GM19467 (cell line): ENCODE data around the gene CCDC171.
"Not testable (repeated sequence)": the region's sequence is repeated elsewhere in the genome, so short reads cannot be mapped to it uniquely, and the experiment has no call there.

Source experiments
- ATAC-seq: cut with Tn5 transposase; IDR thresholded peaks from one replicate; pipeline ENCODE4 v1.9.1; 2021; ENCODE audit warnings: mild to moderate bottlenecking, moderate library complexity; ENCODE audit not compliant: unreplicated experiment

CCDC171 gene

DNA sequence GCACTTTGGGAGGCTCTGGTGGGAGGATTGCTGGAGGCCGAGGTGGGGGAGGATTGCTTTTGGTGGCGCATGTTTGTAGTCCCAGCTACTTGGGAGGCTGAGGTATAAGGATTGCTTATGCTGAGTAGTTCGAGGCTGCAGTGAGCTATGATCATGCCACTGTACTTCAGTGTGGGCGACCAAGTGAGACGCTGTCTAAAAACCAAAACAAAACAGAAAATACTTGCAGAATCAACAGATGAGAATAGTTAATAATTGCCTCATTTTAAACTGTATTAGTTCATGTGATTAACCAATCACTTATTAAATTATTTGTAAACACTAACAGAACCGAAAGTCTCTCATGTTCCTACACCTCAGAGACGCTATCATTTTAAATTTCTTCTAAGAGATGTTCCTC, 118.1 kb downstream of the CCDC171 start:
- ATAC-seq = peak; percentile 90

DNA sequence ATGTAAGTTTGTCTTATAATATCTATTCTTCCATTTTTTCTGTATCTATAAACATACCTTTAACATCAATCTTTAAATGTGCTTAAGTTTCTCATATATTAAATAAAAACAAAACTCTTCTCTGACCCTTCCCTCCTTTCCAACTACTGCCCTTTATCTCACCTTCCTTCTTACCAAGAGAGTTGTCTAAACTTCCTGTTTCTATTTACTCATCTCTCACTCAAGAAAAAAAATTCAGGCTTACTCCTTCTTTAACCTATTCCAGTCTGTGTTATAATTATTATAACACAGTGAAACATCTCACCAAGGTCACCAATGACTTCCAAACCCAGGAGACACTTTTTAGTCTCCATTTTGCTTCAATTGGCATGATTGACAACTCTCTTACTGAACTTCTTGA, 140.9 kb downstream of the CCDC171 start:
- ATAC-seq = no peak

DNA sequence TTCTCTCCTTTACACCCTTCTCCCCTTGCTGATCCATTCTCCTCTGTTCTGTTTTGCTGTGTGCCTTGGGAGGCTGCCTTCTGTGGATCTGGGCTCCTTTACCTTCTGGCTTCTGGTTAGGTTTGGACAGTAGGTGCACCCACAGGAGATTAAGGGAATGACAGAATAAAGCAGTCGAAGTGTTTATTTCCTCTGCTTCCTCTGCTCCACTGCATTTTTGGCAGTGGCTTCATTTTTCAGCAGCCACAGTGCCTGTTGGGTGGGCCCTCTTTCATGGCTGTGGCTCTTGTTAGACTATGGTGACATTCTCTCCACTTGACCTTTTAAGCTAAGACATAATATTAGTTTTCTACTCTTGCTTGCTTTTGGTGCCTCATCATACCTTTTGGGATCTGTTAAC, 144.1 kb downstream of the CCDC171 start:
- no peak for ATAC-seq

DNA sequence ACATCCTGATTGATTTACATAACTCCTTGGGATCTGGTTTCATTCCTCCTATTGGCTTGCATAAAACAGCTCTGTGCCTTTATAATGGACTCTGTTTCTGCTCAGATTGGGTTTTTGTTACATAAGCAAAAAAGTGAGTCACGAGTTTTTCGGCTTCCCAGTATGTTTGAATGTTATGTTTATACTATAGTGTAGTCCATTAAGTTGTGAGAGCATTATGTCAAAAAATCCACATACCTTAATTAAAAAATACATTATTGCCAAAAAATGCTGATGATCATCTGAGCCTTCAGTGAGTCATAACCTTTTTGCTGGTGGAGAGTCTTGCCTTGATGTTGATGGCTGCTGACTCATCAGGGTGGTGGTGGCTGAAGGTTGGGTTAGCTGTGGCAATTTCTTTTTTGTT, 144.6 kb downstream of the CCDC171 start:
- no peak for ATAC-seq

DNA sequence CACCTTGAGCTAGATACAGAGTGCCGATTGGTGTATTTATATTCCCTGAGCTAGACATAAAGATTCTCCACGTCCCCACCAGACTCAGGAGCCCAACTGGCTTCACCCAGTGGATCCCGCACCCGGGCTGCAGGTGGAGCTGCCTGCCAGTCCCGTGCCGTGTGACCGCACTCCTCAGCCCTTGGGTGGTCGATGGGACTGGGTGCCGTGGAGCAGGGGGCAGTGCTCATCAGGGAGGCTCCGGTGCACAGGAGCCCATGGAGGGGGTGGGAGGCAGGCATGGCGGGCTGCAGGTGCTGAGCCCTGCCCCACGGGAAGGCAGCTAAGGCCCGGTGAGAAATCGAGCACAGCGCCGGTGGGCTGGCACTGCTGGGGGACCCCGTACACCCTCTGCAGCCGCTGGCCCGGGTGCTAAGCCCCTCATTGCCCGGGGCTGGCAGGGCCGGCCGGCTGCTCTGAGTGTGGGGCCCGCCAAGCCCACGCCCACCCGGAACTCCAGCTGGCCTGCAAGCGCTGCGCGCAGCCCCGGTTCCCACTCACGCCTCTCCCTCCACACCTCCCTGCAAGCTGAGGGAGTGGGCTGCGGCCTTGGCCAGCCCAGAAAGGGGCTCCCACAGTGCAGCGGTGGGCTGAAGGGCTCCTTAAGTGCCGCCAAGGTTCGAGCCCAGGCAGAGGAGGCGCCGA, 147.2 kb downstream of the CCDC171 start:
- ATAC-seq = not testable (repeated sequence)

DNA sequence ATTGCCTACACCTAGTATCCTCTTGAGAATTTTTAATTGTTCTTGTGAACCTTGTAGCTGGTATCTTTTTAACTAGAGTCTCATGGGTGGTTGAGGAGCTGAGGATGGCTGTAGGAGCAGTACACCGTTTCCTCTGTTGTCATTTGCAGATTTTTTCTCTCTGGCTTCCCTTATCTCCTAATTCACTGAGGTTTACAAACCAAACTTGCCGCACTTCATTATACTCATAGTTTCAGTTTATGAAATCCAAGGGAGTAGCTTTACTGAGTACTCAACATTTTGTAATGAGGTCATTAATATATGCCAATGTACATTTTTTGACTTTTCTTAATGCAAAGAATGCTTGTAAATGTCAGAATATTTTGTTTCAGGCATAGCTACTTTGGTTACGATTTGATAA, 154.2 kb downstream of the CCDC171 start:
- no peak for ATAC-seq

DNA sequence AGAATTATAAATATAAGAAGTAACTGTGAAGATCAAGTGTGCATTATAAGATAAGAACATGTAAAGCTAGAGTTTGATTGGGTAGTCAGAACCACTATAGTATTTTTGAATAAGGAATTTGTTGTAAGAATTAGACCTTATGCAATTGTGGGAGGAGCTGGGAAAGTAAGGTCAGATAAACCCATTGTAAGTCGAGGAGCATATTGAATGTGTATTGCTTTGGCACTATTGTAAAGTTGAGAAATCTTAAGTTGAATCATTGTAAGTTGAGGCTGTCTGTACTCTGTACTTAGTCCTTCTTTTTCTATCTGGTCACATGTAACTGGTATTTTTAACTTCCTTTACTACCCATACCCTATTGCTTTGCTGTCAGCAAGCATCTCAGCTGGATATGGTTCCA, 158.7 kb downstream of the CCDC171 start:
- ATAC-seq = no peak

DNA sequence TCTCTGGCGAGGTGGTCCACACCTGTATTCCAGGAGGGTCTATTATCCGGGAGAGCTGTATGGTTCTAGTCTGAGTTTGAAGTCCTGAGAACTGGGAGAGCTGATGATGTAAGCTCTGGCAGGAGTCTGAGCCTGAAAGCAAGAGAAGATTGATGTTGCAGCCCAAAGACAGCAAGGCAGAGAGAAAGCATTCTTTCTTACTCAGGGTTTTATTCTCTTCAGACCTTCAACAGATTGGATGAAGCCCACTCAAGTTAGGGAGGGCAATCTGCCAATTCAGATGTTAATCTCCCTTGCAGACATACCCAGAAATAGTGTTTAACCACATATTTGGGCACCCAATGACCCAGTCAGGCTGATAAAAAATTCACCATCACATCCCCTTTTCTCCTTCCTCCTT, 159.1 kb downstream of the CCDC171 start:
- no peak for ATAC-seq

DNA sequence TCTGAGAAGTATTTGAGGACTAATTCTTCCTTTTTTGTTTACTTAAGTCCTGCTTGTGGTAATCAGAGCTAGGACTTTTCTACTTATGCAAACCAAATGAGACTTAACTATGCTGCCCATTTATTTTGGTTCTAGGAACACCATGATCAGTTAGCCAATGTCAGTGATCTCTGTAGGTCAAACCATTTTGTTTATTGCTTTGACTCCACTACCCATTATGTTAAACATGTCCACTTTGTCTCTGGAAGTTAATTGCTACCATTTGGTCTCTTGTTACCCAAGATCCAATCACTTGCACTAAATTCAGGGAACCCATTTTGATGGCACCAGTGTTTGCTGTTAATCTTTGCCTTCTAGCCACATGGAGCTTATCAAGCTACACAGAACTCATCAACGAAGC, 161.9 kb downstream of the CCDC171 start:
- no peak for ATAC-seq

DNA sequence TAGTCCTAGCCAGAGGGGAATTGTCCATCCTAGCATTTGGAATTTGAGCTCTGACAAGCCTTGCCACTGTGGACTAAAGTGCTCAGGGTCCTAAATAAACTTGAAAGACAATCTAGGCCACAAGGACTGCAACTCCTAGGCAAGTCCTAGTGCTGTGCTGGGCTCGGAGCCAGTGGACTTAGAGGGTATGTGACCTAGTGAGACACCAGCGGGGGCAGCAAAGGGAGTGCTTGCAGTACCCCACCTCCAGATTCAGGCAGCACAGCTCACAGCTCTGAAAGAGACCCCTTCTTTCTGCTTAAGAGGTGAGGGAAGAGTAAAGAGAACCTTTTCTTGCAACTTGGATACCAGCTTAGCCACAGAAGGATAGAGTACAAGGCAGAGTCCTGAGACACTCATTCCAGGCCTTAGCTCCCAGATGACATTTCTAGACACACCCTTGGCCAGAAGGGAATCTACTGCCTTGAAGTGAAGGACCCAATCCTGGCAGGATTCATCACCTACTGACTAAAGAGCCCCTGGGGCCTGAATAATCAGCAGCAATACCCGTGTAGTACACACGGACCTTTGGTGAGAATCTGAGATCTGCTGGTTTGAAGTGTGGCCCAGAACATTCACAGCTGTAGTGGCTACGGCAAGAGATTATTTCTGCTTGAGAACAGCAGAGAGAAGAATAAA, 164.6 kb downstream of the CCDC171 start:
- no peak for ATAC-seq

DNA sequence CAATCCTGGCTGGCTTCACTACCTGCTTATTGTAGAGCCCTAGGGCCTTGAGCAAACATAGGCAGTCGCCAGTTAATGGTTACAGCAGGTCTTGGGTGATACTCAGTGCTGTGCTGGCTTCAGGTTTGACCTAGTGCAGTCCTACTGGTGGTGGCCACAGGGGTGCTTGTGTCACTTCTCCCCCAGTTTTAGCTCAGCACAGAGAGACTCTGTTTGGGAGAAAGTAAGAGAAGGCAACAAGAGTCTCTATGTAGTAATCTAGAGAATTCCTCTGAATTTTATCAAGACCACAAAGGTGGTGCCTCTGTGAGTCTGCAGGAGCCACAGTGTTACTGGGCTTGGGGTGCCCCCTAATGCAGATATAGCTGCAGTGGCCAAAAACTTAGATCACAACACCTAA, 165.6 kb downstream of the CCDC171 start:
- ATAC-seq = no peak

DNA sequence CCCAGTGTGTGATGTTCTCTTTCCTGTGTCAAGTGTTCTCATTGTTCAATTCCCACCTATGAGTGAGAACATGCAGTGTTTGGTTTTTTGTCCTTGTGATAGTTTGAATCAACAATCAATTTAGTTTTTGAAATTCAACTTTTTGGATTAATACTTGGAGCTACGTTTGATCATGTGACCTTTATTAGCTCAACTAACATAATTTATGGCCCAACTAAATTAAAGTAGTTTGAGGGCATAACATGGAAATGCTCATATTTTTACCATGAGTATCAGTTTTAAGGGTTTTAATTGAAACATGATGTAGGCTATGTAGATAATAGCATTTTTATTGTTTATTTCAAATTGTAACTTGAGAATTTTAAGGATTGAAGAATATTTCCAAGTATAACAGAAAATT, 168.0 kb downstream of the CCDC171 start:
- no peak for ATAC-seq

DNA sequence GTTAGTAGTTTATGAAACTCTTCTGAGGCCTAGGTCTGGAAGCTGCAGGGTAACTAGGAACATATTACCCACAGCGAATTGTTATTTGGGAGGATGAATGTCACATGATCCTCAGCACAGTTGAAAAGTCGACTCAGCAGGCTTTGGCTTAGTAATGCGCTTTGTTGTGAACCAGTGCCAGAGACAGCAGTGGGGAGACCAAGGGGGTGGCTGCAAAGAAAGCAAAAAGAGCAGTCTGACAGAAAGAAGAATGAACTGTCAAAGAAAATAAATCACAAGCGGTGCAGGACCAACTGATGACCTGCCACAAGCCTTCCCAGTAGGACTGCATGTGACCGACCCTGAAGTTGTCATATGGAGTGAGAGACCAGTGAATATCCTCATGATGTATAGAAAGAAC, 170.0 kb downstream of the CCDC171 start:
- no peak for ATAC-seq

DNA sequence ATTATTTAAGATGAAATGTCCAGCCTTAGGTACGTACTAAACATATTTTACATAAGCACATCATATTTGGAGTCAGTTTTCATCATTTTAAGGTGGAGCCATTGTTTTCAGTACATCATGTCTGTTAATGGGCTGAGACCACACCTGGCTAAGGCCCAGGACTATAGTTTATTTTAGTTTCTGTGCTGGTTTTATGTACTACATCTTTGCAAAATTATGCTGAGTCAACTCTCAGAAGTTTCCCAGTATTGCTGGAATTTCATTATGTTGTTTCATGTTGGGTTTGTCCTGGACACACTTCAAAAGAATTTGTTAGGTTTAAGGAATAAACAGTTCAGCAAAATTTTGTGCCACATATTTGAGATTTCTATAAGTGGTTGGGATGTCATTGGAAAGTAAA, 171.2 kb downstream of the CCDC171 start:
- ATAC-seq = no peak

DNA sequence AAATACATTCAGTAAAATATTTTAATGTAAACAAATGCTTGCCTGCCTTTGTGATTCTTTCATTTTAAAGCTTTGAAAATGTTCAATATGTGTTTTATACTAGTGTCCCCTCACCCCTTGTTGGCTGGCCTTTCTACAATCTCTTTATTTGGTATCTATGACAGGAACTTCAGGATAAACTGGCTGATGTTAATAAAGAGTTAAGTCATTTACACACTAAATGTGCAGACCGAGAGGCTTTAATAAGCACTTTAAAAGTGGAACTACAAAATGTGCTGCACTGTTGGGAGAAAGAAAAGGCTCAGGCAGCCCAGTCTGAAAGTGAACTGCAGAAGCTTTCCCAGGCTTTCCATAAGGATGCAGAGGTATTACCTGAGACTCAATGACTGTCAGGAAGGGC, 171.8 kb downstream of the CCDC171 start:
- ATAC-seq = no peak

DNA sequence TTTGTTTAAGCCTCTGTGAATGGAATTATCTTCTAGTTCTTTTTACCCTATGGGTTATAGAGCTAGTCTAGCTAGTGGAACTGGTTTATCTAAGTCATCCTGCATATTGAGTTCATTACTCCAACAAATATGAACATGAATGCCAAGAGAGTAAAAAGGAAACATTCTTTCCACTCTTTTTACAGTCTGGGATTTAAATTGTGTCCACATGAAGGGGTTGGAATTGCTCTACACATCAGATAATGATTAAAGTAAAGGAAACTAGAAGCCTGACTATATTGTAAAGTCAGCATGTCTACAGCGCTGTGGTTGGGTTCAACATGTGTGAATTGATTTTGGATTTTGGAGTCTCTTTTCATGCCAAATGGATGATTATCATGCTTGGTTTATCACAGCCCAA, 173.1 kb downstream of the CCDC171 start:
- ATAC-seq = no peak

DNA sequence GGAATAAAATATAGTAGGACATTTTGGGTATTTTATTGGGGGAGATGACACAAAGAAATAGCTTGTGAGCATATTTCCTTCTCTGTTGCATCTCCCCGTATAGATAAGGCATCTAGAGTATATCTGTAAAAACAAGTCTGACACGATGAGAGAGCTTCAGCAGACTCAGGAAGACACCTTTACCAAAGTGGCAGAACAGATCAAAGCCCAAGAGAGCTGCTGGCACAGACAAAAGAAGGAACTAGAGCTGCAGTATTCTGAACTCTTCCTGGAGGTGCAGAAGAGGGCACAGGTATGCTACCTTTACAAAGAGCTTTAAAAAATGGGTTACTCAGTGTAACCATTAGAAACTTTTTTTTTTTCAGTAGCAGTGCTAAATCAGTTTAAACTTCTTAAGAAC, 176.7 kb downstream of the CCDC171 start:
- ATAC-seq = no peak

DNA sequence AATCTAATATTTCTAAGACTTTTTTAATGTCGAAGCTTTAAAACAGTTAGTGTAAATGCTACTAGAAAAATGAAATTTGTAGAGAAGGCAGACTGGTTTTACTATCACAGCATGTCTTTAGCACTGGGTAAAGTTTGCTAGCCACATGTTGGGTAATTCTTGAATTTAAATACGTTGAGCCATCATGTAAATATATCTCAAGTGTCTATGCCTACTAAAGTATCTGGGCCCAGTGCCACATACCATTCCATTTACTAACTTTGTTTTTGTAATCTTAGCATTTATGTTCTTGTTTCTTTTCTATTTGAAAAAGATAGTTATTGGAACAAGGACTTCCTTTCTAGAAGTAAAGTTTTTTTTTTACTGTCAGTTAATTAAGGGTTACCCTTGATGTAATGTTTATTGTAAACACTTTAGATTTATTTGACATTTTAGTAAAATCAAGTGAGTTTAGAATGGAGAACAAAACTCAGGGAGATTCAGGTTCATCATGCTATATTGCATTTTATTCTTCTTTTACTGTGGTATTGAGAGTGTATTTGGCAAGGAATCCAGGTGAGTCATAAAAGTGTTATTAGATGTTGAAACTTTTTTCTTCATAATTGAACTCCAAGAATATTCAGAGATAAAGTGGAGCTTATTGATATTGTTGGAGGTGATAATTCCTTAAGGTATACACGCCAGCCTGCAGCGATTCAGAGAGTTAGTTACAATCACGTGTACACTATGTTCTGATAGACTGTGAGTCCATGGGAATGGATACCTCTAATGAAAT, 182.4 kb downstream of the CCDC171 start:
- no peak for ATAC-seq

DNA sequence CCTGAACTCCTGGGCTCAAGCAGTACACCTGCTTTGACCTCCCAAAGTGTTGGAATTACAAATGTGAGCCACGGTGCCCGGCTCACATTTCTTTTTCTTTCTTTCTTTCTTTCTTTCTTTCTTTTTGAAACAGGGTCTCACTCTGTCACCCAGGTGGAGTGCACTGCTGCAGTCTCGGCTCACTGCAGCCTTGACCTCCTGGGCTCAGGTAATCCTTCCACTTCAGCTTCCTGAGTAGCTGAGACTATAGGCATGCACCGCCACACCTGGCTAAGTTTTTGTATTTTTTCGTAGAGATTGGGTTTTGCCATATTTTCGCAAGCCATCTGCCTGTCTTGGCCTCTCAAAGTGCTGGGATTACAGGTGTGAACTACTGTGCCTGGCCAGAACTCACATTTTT, 183.7 kb downstream of the CCDC171 start:
- ATAC-seq = no peak

DNA sequence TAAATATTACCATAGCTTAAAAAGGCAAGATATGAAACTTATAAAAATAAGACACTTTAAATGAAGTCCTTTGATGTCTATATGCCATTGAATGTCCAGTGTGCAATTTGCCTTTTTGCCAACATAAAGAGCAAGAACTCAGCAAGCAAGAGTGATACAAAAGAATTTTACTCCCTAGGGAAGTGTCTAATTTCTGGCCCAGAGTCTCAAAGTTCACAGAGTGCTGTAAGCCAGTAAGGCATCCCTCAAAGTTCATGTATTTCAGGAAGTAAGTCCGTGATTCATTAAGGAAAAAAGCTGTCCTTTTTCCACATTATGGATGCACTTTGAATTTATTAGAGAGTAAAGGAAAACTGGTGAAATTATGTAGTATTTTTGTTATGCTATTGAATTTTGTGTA, 185.2 kb downstream of the CCDC171 start:
- ATAC-seq = no peak

DNA sequence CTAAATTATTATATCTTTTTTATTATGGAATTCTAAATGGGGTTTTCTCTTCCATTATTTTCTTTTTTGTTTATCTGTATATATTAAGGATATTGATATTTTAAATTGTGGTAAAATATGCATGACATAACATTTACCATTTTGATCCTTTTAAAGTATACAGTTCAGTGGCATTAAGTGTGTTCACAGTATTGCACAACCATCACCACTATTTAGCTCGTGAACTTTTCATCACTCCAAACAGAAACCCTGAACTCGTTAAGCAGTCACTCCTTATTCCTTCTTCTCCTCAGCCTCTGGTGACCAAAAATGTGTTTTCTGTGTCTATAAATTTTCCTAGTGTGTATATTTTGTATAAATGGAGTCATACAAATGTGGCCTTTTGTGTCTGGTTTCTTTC, 188.2 kb downstream of the CCDC171 start:
- ATAC-seq = no peak

DNA sequence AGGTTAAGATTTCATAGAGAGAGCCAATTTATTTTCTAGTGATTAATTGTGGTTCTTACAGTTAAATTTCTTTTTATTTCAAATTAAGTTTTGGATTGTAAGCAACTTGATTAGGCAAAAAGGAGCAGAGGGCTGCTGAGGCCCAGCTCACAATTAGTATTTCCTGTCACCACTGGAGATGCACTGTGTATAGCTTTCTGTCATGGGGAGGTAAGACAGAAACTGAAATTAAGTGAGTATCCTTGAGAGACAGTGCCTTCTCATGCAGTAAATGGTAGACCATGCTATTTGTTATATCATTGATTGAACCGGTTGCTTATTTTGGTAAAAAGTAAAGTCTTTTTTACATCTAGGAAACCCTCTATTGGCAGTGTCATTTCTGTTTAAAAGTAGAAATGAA, 190.7 kb downstream of the CCDC171 start:
- ATAC-seq = peak; percentile 93
